ENCODE results near the gene COMTD1. TPM values are rescaled to one million over a fixed set of nuclear protein-coding genes. Genes with fewer than 3 reads are reported as not detected.

COMTD1 gene
- total and polyA plus RNA-seq, 2 of the 13 experiments (the other 11 are each of a cell fraction or from before 2014, with no cell fraction given): 11.8 to 18.4 TPM

GRCh38 chr10:75210282-75211006 is 25.3 kb downstream of the COMTD1 start, which contains the start of gene VDAC2 (continued):
- TF ChIP-seq ZNF597 (CRISPR knock-in tag; IDR thresholded peaks at IDR 0.05): no peak
- TF ChIP-seq FOXP4 (CRISPR knock-in tag; IDR thresholded peaks at IDR 0.05): peak; percentile 38
- TF ChIP-seq ZNF430 (CRISPR knock-in tag; IDR thresholded peaks at IDR 0.05): peak; percentile 97
- TF ChIP-seq ZNF33A (CRISPR knock-in tag; IDR thresholded peaks at IDR 0.05; ENCODE audit: borderline replicate concordance): no peak
- TF ChIP-seq ZNF33B (CRISPR knock-in tag; IDR thresholded peaks at IDR 0.05): no peak
- TF ChIP-seq MYPOP (CRISPR knock-in tag; IDR thresholded peaks at IDR 0.05): no peak; the same call in 1 of the 2 replicates
- TF ChIP-seq FOXA3 (CRISPR knock-in tag; IDR thresholded peaks at IDR 0.05): peak; percentile 39
- 0 out of 2 replicates have a peak, but pooled peaks have one; percentile 57 for TF ChIP-seq ATF6 (CRISPR knock-in tag; conservative IDR thresholded peaks at IDR 0.05)
- TF ChIP-seq ZBTB42 (CRISPR knock-in tag; IDR thresholded peaks at IDR 0.05): peak; percentile 53; the same call in 1 of the 2 replicates
- peak in 1 of 2 experiments; percentile 26; a peak in 1 of 4 replicates for TF ChIP-seq EP300 (IDR thresholded peaks at IDR 0.05; ENCODE audit: low read depth in 2 of 2, low read length in 2 of 2)
- peak; percentile 50; the same call in 1 of the 2 replicates for TF ChIP-seq EP300 (CRISPR knock-in tag; IDR thresholded peaks at IDR 0.05; ENCODE audit: borderline replicate concordance)
- TF ChIP-seq NFE2 (CRISPR knock-in tag; IDR thresholded peaks at IDR 0.05): no peak
- no peak for TF ChIP-seq MAFG (CRISPR knock-in tag; IDR thresholded peaks at IDR 0.05)
- TF ChIP-seq EZH2 (conservative IDR thresholded peaks at IDR 0.05; ENCODE audit: low read depth, low read length): no peak
- peak; percentile 80 for TF ChIP-seq PAX8 (CRISPR knock-in tag; IDR thresholded peaks at IDR 0.05; ENCODE audit: borderline replicate concordance)
- no peak for TF ChIP-seq PRDM4 (CRISPR knock-in tag; IDR thresholded peaks at IDR 0.05; ENCODE audit: borderline replicate concordance)
- peak; percentile 76; the same call in 1 of the 2 replicates for TF ChIP-seq NAIF1 (CRISPR knock-in tag; IDR thresholded peaks at IDR 0.05; ENCODE audit: borderline replicate concordance)
- TF ChIP-seq RAD21 (CRISPR knock-in tag; IDR thresholded peaks at IDR 0.05): peak; percentile 52
- TF ChIP-seq ESRRA (CRISPR knock-in tag; IDR thresholded peaks at IDR 0.05; ENCODE audit: low read depth): peak; percentile 95
- TF ChIP-seq MIER2 (CRISPR knock-in tag; IDR thresholded peaks at IDR 0.05): no peak
- no peak for TF ChIP-seq SCMH1 (CRISPR knock-in tag; IDR thresholded peaks at IDR 0.05; ENCODE audit: borderline replicate concordance)
